Endothelial cell of umbilical vein (primary cell): ENCODE measurements around the gene SGK1. TPM values are rescaled to one million over a fixed set of nuclear protein-coding genes. Genes with fewer than 3 reads are reported as not detected.

Experiments
- BruUV-seq: library from RNA; stranded (reverse); fragments of 400-500 nt; replicated peaks from 2 replicates; lab custom pipeline; 2021; lab: Mats Ljungman, UMichigan
- CTCF ChIA-PET: fragments of 300-600, 350-600 bp; sonication (Branson Sonifier 250); formaldehyde crosslinking; loops from one replicate; lab custom pipeline; 2021; ENCODE audit warnings: antibody characterized with exemption, inconsistent platforms; lab: Charles Lee
- POLR2A ChIA-PET: fragments of 300-600, 350-600 bp; sonication (Branson Sonifier 250); formaldehyde crosslinking; loops from one replicate; lab custom pipeline; 2021; ENCODE audit warnings: antibody characterized with exemption, inconsistent platforms; lab: Charles Lee
- DNase-seq: peaks from one replicate; pipeline ENCODE4 v3.0.0-alpha.2; 2011; ENCODE audit warnings: low read depth, low spot score
- FAIRE-seq: peaks from 2 replicates; lab custom pipeline; 2011; peaks lifted over from hg19 to GRCh38; lab: Jason Lieb, UNC
- H2AFZ ChIP-seq: 2 replicates; pipeline ENCODE4 v1.6.0; 2012; ENCODE audit warnings: low read depth, low read length, control low read depth, inconsistent platforms
- H3K27ac ChIP-seq: 2 replicates; pipeline ENCODE4 v1.5.1; 2011; ENCODE audit warnings: low read depth, mild to moderate bottlenecking, control low read depth, low read length, moderate library complexity; ENCODE audit not compliant: insufficient read depth
- H3K27me3 ChIP-seq, 2 experiments: 2 replicates each; pipeline versions ENCODE4 v1.6.0 to v1.6.1; 2011; ENCODE audit warnings: low read length in 2 of 2, mixed read lengths in 1 of 2; ENCODE audit not compliant: control insufficient read depth in 2 of 2, insufficient read depth in 2 of 2
- H3K36me3 ChIP-seq, 2 experiments: 2 replicates in 1 of 2; 3 replicates in 1 of 2; pipeline ENCODE4 v1.5.1; 2011; ENCODE audit warnings: low read length in 2 of 2, mild to moderate bottlenecking in 1 of 2, moderate library complexity in 1 of 2; ENCODE audit not compliant: control insufficient read depth in 2 of 2, insufficient read depth in 2 of 2; ENCODE audit errors: extremely low read depth in 1 of 2
- H3K4me1 ChIP-seq: 3 replicates; pipeline ENCODE4 v1.5.1; 2011; ENCODE audit warnings: mild to moderate bottlenecking, low read length; ENCODE audit not compliant: control insufficient read depth, insufficient read depth; ENCODE audit errors: extremely low read depth
- H3K4me2 ChIP-seq: 2 replicates; pipeline ENCODE4 v1.6.1; 2011; ENCODE audit warnings: low read length, control low read depth, mixed read lengths; ENCODE audit not compliant: insufficient read depth
- H3K4me3 ChIP-seq, 3 experiments: fragments of 200-600 bp in 1 of 3; sonication (generic), shearing (Covaris generic) in 1 of 3; replicated peaks in 1 of 3; 2 replicates each; pipeline ENCODE4 v1.5.1; 2011 to 2016; ENCODE audit warnings: control low read depth in 3 of 3, low read length in 3 of 3, mild to moderate bottlenecking in 2 of 3, inconsistent platforms in 1 of 3, low read depth in 1 of 3, moderate library complexity in 1 of 3; ENCODE audit not compliant: insufficient read depth in 1 of 3
- H3K79me2 ChIP-seq: 2 replicates; pipeline ENCODE4 v1.6.0; 2012; ENCODE audit warnings: low read length, inconsistent platforms; ENCODE audit not compliant: control insufficient read depth, insufficient read depth
- H3K9ac ChIP-seq: replicated peaks from 2 replicates; pipeline ENCODE3; 2011; ENCODE audit warnings: low read length, control low read depth; ENCODE audit not compliant: insufficient read depth; ENCODE audit errors: extremely low read depth
- H3K9me1 ChIP-seq: replicated peaks from 3 replicates; pipeline ENCODE4 v1.6.0; 2011; ENCODE audit warnings: mild to moderate bottlenecking, low read length; ENCODE audit not compliant: control insufficient read depth, insufficient read depth; ENCODE audit errors: extremely low read depth
- H3K9me3 ChIP-seq: replicated peaks from 2 replicates; pipeline ENCODE4 v1.5.1; 2012; ENCODE audit warnings: low read length, inconsistent platforms; ENCODE audit not compliant: control insufficient read depth, insufficient read depth
- H4K20me1 ChIP-seq: replicated peaks from 2 replicates; pipeline ENCODE3; 2011; ENCODE audit warnings: mild to moderate bottlenecking, low read length; ENCODE audit not compliant: control insufficient read depth, insufficient read depth; ENCODE audit errors: extremely low read depth
- CTCF ChIP-seq, 2 donors: IDR thresholded peaks; 1 replicate in 1 of 2; 2 replicates in 1 of 2; pipeline ENCODE4 v1.5.1; 2011; ENCODE audit warnings: low read length in 2 of 2, mild to moderate bottlenecking in 2 of 2, moderate library complexity in 2 of 2, control low read depth in 1 of 2, inconsistent platforms in 1 of 2, low read depth in 1 of 2; ENCODE audit not compliant: insufficient read depth in 1 of 2; ENCODE audit errors: extremely low read depth in 1 of 2
- EZH2 ChIP-seq: IDR thresholded peaks from 2 replicates; pipeline ENCODE4 v1.6.1; 2012; ENCODE audit warnings: borderline replicate concordance, low read depth, mild to moderate bottlenecking, moderate library complexity, low read length, inconsistent platforms; ENCODE audit not compliant: severe bottlenecking
- FOS ChIP-seq: IDR thresholded peaks from 2 replicates; pipeline ENCODE4 v1.6.1; 2011; ENCODE audit warnings: mild to moderate bottlenecking, low read length, moderate library complexity, borderline replicate concordance; ENCODE audit not compliant: insufficient read depth
- GATA2 ChIP-seq: IDR thresholded peaks from 2 replicates; pipeline ENCODE4 v1.7.0; 2011; ENCODE audit warnings: low read depth, mild to moderate bottlenecking, moderate library complexity, mixed read lengths, low read length; ENCODE audit not compliant: insufficient read length, insufficient read depth
- JUN ChIP-seq: IDR thresholded peaks from 2 replicates; pipeline ENCODE4 v1.6.1; 2011; ENCODE audit warnings: borderline replicate concordance, low read depth; ENCODE audit not compliant: insufficient read length, insufficient read depth
- MAX ChIP-seq: IDR thresholded peaks from 2 replicates; pipeline ENCODE4 v1.6.1; 2011; ENCODE audit not compliant: insufficient read depth, insufficient read length
- MYC ChIP-seq: IDR thresholded peaks from one replicate; pipeline ENCODE4 v1.6.1; 2011; ENCODE audit warnings: mild to moderate bottlenecking, low read depth, low read length
- POLR2A ChIP-seq: IDR thresholded peaks from 2 replicates; pipeline ENCODE4 v1.6.1; 2012; ENCODE audit warnings: low read depth, mild to moderate bottlenecking, control low read depth, low read length
- POLR2AphosphoS5 ChIP-seq: IDR thresholded peaks from 2 replicates; pipeline ENCODE4 v1.6.1; 2012; ENCODE audit warnings: low read depth, mild to moderate bottlenecking, control low read depth, low read length, moderate library complexity; ENCODE audit not compliant: insufficient read depth
- dilution Hi-C: fragments of 300-500 bp; cut with MboI; formaldehyde crosslinking; loops from one replicate; pipeline ENCODE4 v1.15.0; 2019; ENCODE audit warnings: low sequenced_read_pairs; ENCODE audit not compliant: extremely low pct_ligation_motif_present
- intact Hi-C: fragments of 100-400 bp; cut with micrococcal nuclease; formaldehyde crosslinking; loops from one replicate; pipeline ENCODE4 v1.10.0; 2022
- polyA plus RNA-seq, 4 experiments: library from polyadenylated mRNA; depleted of rRNA in 3 of 4; stranded (reverse) in 3 of 4; unstranded in 1 of 4; fragments of >200 nt; gene quantifications; 2 replicates each; pipeline versions ENCODE4 v1.2.1 to v1.2.3, GENCODE V29; 2011 to 2012; ENCODE audit warnings: missing spikeins in 1 of 4
- total RNA-seq: library from RNA; stranded (reverse); gene quantifications from 2 replicates; pipeline ENCODE4 v1.2.3, GENCODE V29; 2021

Gene SGK1
- total and polyA plus RNA-seq, 2 donors (not counting 3 experiments of a cell fraction or from before 2014, with no cell fraction given): 121 to 128 TPM

- Histone ChIP-seq H3K9ac (no peak overlapping the region), H2AFZ (peak overlapping the region; percentile 26), H3K4me1 (no peaks in the 10 kb centered on the region), H3K4me2 (no peak overlapping the region), H3K79me2 (no peaks in the 10 kb centered on the region), H3K36me3 (no peaks in the 10 kb centered on the region), H3K4me3 (no peak overlapping the region), H4K20me1 (no peaks in the 10 kb centered on the region), H3K27me3 (no peaks in the 10 kb centered on the region), H3K27ac (no peak overlapping the region), H3K9me1 (no peaks in the 10 kb centered on the region), H3K9me3 (no peaks in the 10 kb centered on the region)
- intact Hi-C loops (loop anchor here (1.0 to 5.0 kb wide), 5 partner anchors 33 to 1314 kb away; no protein-coding TSS in a partner anchor), dilution Hi-C loops (no loop called here)
- TF ChIP-seq JUN (no peak), CTCF (IDR thresholded peaks at IDR 0.05; ENCODE audit: extremely low read depth in 1 of 2, insufficient read depth in 1 of 2, low read depth in 1 of 2, low read length in 2 of 2) (peak; percentile 38 to 42)
- FAIRE-seq (peak; percentile 88), DNase-seq (peak; percentile 76)
- ChIA-PET POLR2A (no interaction called here), CTCF (interaction anchor here (0.6 to 6.7 kb wide), 51 partner anchors 9 to 1826 kb away, joined by 3 to 258 read pairs (median 4); partner anchors contain the start of gene ALDH8A1)
- no TSS peak for BruUV-seq
Measured at GRCh38 chr6:134123666-134124208, 194.2 kb downstream of the SGK1 start.

- DNase-seq (no peak), FAIRE-seq (no peak)
- H3K27me3 ChIP-seq: peaks cover 0 to 4% of the 10 kb centered on the region in 2 experiments
- H3K79me2 ChIP-seq: no peaks in the 10 kb centered on the region
- H3K4me3 ChIP-seq: no peak overlapping the region
- no peak overlapping the region for H3K9ac ChIP-seq
- no peak overlapping the region for H3K4me2 ChIP-seq
- POLR2A ChIA-PET: no interaction called here
- dilution Hi-C loops: no loop called here
- H3K4me1 ChIP-seq: no peaks in the 10 kb centered on the region
- TF ChIP-seq MYC: no peak
- no peak for TF ChIP-seq POLR2AphosphoS5
- TF ChIP-seq MAX: no peak
- TF ChIP-seq GATA2: no peak
- no peak for TF ChIP-seq EZH2
- no peak for TF ChIP-seq POLR2A
- TF ChIP-seq FOS: no peak
- no peak for TF ChIP-seq JUN
- TF ChIP-seq CTCF (IDR thresholded peaks at IDR 0.05; ENCODE audit: extremely low read depth in 1 of 2, insufficient read depth in 1 of 2, low read depth in 1 of 2, low read length in 2 of 2): no peak
- BruUV-seq: no TSS peak
- no peak overlapping the region for H3K27ac ChIP-seq
- no peaks in the 10 kb centered on the region for H3K36me3 ChIP-seq
- no peak overlapping the region for H2AFZ ChIP-seq
- CTCF ChIA-PET: interaction anchor here (1.0 to 6.7 kb wide), 25 partner anchors 8 to 1317 kb away, joined by 3 to 258 read pairs (median 9); partner anchors contain the start of gene ALDH8A1
- H3K9me3 ChIP-seq: no peaks in the 10 kb centered on the region
- intact Hi-C loops: loop anchor here (1.0 to 5.0 kb wide), 4 partner anchors 34 to 1315 kb away; no protein-coding TSS in a partner anchor
- no peaks in the 10 kb centered on the region for H4K20me1 ChIP-seq
- H3K9me1 ChIP-seq: no peaks in the 10 kb centered on the region
Measured at GRCh38 chr6:134122775-134123174, 195.1 kb downstream of the SGK1 start.
